B cell (primary cell): ENCODE measurements around the gene SLC45A2. TPM values are rescaled to one million over a fixed set of nuclear protein-coding genes. Genes with fewer than 3 reads are reported as not detected.
"Not testable (repeated sequence)": the region's sequence is repeated elsewhere in the genome, so short reads cannot be mapped to it uniquely, and the experiment has no call there.

Experiments used
- ATAC-seq: fragments of 200-7000 bp; cut with Tn5 transposase; one replicate; pipeline ENCODE4 v1.10.0; 2021; ENCODE audit warnings: low read depth, mild to moderate bottlenecking, moderate number of reproducible peaks, moderate library complexity
- CTCF ChIA-PET: fragments of 350-600 bp; sonication (Branson Sonifier 250); formaldehyde crosslinking; loops from one replicate; lab custom pipeline; 2021; ENCODE audit warnings: antibody characterized with exemption, inconsistent platforms; lab: Charles Lee
- POLR2A ChIA-PET: fragments of 350-600 bp; sonication (Branson Sonifier 250); formaldehyde crosslinking; loops from one replicate; lab custom pipeline; 2021; ENCODE audit warnings: antibody characterized with exemption; lab: Charles Lee
- DNase-seq: peaks from one replicate; pipeline ENCODE4 v3.0.0; 2013
- H2AFZ ChIP-seq: 2 replicates; pipeline ENCODE4 v1.6.1; 2012; ENCODE audit warnings: mild to moderate bottlenecking, low read depth, low read length; ENCODE audit not compliant: insufficient read depth, poor library complexity, severe bottlenecking
- H3K27ac ChIP-seq, 2 donors: 1 replicate in 1 of 2; 2 replicates in 1 of 2; pipeline ENCODE4 v1.5.1; 2012 to 2013; ENCODE audit warnings: low read length in 2 of 2, mild to moderate bottlenecking in 2 of 2, moderate library complexity in 1 of 2
- H3K27me3 ChIP-seq, 4 experiments: fragments of 200-600 bp in 1 of 4; sonication (generic) in 1 of 4; replicated peaks in 1 of 4; 1 replicate in 2 of 4; 2 replicates in 2 of 4; pipeline versions ENCODE4 v1.6.1 to v1.7.0; 2013 to 2016; ENCODE audit warnings: low read length in 3 of 4, mild to moderate bottlenecking in 2 of 4, mixed read lengths in 1 of 4, moderate library complexity in 1 of 4; ENCODE audit not compliant: insufficient read depth in 4 of 4, control insufficient read depth in 3 of 4; ENCODE audit errors: control extremely low read depth in 1 of 4
- H3K36me3 ChIP-seq, 2 experiments: replicated peaks in 1 of 2; 1 replicate in 1 of 2; 2 replicates in 1 of 2; pipeline versions ENCODE4 v1.6.1 to v1.7.1; 2013; ENCODE audit warnings: low read length in 1 of 2; ENCODE audit not compliant: insufficient read depth in 2 of 2, control insufficient read depth in 1 of 2; ENCODE audit errors: control extremely low read depth in 1 of 2, extremely low read depth in 1 of 2
- H3K4me1 ChIP-seq, 2 donors: fragments of 200-600 bp in 1 of 2; sonication (generic) in 1 of 2; 1 replicate in 1 of 2; 2 replicates in 1 of 2; pipeline versions ENCODE4 v1.5.1 to v1.6.1; 2013 to 2017; ENCODE audit warnings: low read length in 2 of 2; ENCODE audit not compliant: control insufficient read depth in 2 of 2, insufficient read depth in 2 of 2
- H3K4me2 ChIP-seq: replicated peaks from 2 replicates; pipeline ENCODE3; 2012; ENCODE audit warnings: mild to moderate bottlenecking, low read depth, low read length; ENCODE audit not compliant: poor library complexity, severe bottlenecking
- H3K4me3 ChIP-seq, 5 experiments: fragments of 200-600 bp in 1 of 5; sonication (generic) in 1 of 5; 1 replicate in 3 of 5; 2 replicates in 2 of 5; pipeline versions ENCODE4 v1.5.1 to v1.7.0; 2011 to 2016; ENCODE audit warnings: low read length in 4 of 5, mild to moderate bottlenecking in 4 of 5, low read depth in 2 of 5, control low read depth in 1 of 5, moderate library complexity in 1 of 5; ENCODE audit not compliant: insufficient read depth in 1 of 5; ENCODE audit errors: control extremely low read depth in 1 of 5, extremely low read depth in 1 of 5
- H3K79me2 ChIP-seq: fragments of 200-600 bp; sonication (generic); one replicate; pipeline ENCODE4 v1.6.0; 2016; ENCODE audit warnings: low read length; ENCODE audit not compliant: control insufficient read depth, insufficient read depth
- H3K9ac ChIP-seq: fragments of 200-600 bp; sonication (generic); 2 replicates; pipeline ENCODE4 v1.6.1; 2017; ENCODE audit warnings: mild to moderate bottlenecking, low read length, moderate library complexity
- H3K9me3 ChIP-seq, 3 donors: one replicate each; pipeline versions ENCODE4 v1.6.1 to v1.7.1; 2013; ENCODE audit warnings: low read length in 2 of 3; ENCODE audit not compliant: control insufficient read depth in 2 of 3, insufficient read depth in 1 of 3; ENCODE audit errors: control extremely low read depth in 1 of 3
- H4K20me1 ChIP-seq: 2 replicates; pipeline ENCODE4 v1.6.0; 2012; ENCODE audit warnings: mild to moderate bottlenecking, low read length; ENCODE audit not compliant: insufficient read depth, control insufficient read depth, poor library complexity, severe bottlenecking
- H3K27ac Mint-ChIP-seq: one replicate; pipeline ENCODE4 v1.8.0; 2021; ENCODE audit warnings: mixed read lengths
- H3K27me3 Mint-ChIP-seq: one replicate; pipeline ENCODE4 v1.8.0; 2021; ENCODE audit warnings: mixed read lengths
- H3K4me1 Mint-ChIP-seq: one replicate; pipeline ENCODE4 v1.8.0; 2021; ENCODE audit warnings: mixed read lengths
- H3K4me3 Mint-ChIP-seq: one replicate; pipeline ENCODE4 v1.8.0; 2021; ENCODE audit warnings: mixed read lengths
- H3K9me3 Mint-ChIP-seq: one replicate; pipeline ENCODE4 v1.8.0; 2022; ENCODE audit warnings: mixed read lengths; ENCODE audit not compliant: insufficient read depth
- EZH2 ChIP-seq: IDR thresholded peaks from 2 replicates; pipeline ENCODE4 v1.6.1; 2012; ENCODE audit warnings: borderline replicate concordance, low read depth, mild to moderate bottlenecking, moderate library complexity, low read length; ENCODE audit not compliant: insufficient read depth, poor library complexity, severe bottlenecking
- WGBS: methylation state at CpG from one replicate; pipeline ENCODE4 v1.1.5; 2013; ENCODE audit warnings: missing lambda C conversion rate; ENCODE audit not compliant: insufficient coverage; 5-methylcytosine and 5-hydroxymethylcytosine counted together
- intact Hi-C: fragments of 100-400 bp; cut with micrococcal nuclease; formaldehyde crosslinking; loops from one replicate; pipeline ENCODE4 v1.10.0; 2022
- polyA plus RNA-seq: library from polyadenylated mRNA; depleted of rRNA; stranded (reverse); fragments of >200 nt; gene quantifications from 2 replicates; pipeline ENCODE4 v1.2.3, GENCODE V29; 2012
- total RNA-seq, 2 donors: library from RNA; stranded (reverse); fragments of 120-200 nt in 1 of 2; gene quantifications; 1 replicate in 1 of 2; 2 replicates in 1 of 2; pipeline versions ENCODE4 v1.2.3 to v1.2.4, GENCODE V29; 2013 to 2022
- TF ChIP-seq, protein P1 (sequence below): fragments of 200-600 bp; IDR thresholded peaks from one replicate; pipeline ENCODE4 v1.8.0; 2022; ENCODE audit warnings: antibody characterized with exemption, mild to moderate bottlenecking

Gene SLC45A2
- total and polyA plus RNA-seq, 2 donors (not counting 1 experiment from before 2014, with no cell fraction given) = not detected

DNA sequence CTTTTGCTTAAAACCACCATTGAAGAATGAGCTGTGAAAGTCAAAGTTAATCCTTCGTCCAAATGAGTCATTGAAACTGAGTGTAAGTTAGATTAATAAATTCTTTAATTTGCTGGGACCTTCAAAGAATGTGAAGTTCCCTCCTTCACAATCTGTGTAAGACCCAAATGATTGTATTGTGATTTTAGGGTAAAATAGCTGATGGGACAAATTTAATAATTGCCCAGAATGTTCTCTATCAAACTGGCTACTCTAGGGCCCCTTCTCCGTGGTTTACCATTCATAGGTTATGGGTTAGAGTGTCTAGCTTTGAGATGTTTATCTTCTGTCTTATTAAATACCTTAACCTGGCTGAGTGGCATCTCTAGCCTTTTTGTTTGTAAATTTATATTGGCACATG is 46.6 kb upstream of the SLC45A2 start:
- CTCF ChIA-PET = no interaction called here
- WGBS = no CpG with 5 or more reads among the region's 2 CpGs

DNA sequence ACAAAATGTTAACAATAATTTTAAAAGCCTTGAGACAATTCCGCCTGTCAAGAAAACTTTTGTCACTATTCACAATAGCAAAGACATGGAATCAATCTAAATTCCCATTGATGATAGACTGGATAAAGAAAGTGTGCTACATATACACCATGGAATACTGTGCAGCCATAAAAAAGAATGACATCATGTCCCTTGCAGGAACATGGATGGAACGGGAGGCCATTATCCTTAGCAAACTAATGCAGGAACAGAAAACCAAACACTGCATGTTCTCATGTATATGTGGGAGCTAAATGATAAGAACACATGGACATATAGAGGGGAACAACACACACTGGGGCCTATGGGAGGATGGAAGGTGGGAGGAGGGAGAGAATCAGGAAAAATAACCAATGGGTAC is 46.1 kb upstream of the SLC45A2 start:
- H3K9me3 Mint-ChIP-seq, H3K79me2 ChIP-seq, intact Hi-C loops, H3K9me3 ChIP-seq, H4K20me1 ChIP-seq, H3K27ac ChIP-seq, H3K4me2 ChIP-seq, H2AFZ ChIP-seq, H3K4me3 ChIP-seq, H3K4me1 Mint-ChIP-seq, H3K27me3 ChIP-seq, H3K4me1 ChIP-seq, CTCF ChIA-PET, H3K27ac Mint-ChIP-seq, H3K27me3 Mint-ChIP-seq, DNase-seq, H3K4me3 Mint-ChIP-seq, POLR2A ChIA-PET, ATAC-seq, H3K9ac ChIP-seq: not testable (repeated sequence)
- peaks cover 0 to 20% of the 10 kb centered on the region in 2 experiments for H3K36me3 ChIP-seq
- WGBS = no CpG with 5 or more reads among the region's 2 CpGs

More for the DNA sequence above, 46.6 kb upstream of the SLC45A2 start:
- Histone ChIP-seq H3K4me1 (no peaks in the 10 kb centered on the region), H3K79me2 (no peaks in the 10 kb centered on the region), H3K9me3 (no peaks in the 10 kb centered on the region), H4K20me1 (no peaks in the 10 kb centered on the region), H3K4me2 (no peak overlapping the region), H3K4me3 (no peak overlapping the region), H2AFZ (no peak overlapping the region), H3K9ac (no peak overlapping the region), H3K27me3 (no peaks in the 10 kb centered on the region), H3K27ac (no peak overlapping the region), H3K36me3 (peaks cover 0 to 20% of the 10 kb centered on the region in 2 experiments)
- Mint-ChIP-seq H3K4me1 (no peaks in the 10 kb centered on the region), H3K9me3 (no peaks in the 10 kb centered on the region), H3K27ac (no peak overlapping the region), H3K4me3 (no peak overlapping the region), H3K27me3 (no peaks in the 10 kb centered on the region)
- intact Hi-C loops = no loop called here
- POLR2A ChIA-PET = no interaction called here
- TF ChIP-seq, protein P1, sequence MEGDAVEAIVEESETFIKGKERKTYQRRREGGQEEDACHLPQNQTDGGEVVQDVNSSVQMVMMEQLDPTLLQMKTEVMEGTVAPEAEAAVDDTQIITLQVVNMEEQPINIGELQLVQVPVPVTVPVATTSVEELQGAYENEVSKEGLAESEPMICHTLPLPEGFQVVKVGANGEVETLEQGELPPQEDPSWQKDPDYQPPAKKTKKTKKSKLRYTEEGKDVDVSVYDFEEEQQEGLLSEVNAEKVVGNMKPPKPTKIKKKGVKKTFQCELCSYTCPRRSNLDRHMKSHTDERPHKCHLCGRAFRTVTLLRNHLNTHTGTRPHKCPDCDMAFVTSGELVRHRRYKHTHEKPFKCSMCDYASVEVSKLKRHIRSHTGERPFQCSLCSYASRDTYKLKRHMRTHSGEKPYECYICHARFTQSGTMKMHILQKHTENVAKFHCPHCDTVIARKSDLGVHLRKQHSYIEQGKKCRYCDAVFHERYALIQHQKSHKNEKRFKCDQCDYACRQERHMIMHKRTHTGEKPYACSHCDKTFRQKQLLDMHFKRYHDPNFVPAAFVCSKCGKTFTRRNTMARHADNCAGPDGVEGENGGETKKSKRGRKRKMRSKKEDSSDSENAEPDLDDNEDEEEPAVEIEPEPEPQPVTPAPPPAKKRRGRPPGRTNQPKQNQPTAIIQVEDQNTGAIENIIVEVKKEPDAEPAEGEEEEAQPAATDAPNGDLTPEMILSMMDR = no peak
- TF ChIP-seq EZH2 = no peak
- no peak for DNase-seq
- no peak for ATAC-seq
